OCI-LY1 (cell line): ENCODE measurements around the gene PNRC1.

Source experiments
- H2AFZ ChIP-seq: fragments of 200-600 bp; sonication (generic), shearing (Covaris generic); 2 replicates; pipeline ENCODE4 v1.6.0; 2014; ENCODE audit warnings: antibody characterized with exemption, mild to moderate bottlenecking, low read length
- H3F3A ChIP-seq: fragments of 200-600 bp; sonication (generic), shearing (Covaris generic); 2 replicates; pipeline ENCODE4 v1.6.0; 2014; ENCODE audit warnings: mild to moderate bottlenecking, antibody characterized with exemption, low read length, moderate library complexity; ENCODE audit not compliant: insufficient read depth
- H3K27ac ChIP-seq: fragments of 200-600 bp; sonication (generic); 2 replicates; pipeline ENCODE4 v1.5.1; 2014; ENCODE audit warnings: low read length, mixed run types, mild to moderate bottlenecking, low read depth; ENCODE audit not compliant: poor library complexity, severe bottlenecking
- H3K27me3 ChIP-seq: fragments of 200-600 bp; sonication (generic); 2 replicates; pipeline ENCODE4 v1.6.0; 2014; ENCODE audit warnings: antibody characterized with exemption, mild to moderate bottlenecking, low read length, moderate library complexity; ENCODE audit not compliant: insufficient read depth
- H3K36me3 ChIP-seq: fragments of 200-600 bp; sonication (generic); 2 replicates; pipeline ENCODE4 v1.6.1; 2014; ENCODE audit warnings: mild to moderate bottlenecking, antibody characterized with exemption, low read length, moderate library complexity, mixed read lengths; ENCODE audit not compliant: insufficient read depth
- H3K4me1 ChIP-seq: fragments of 200-600 bp; sonication (generic); 2 replicates; pipeline ENCODE4 v1.5.1; 2014; ENCODE audit warnings: mild to moderate bottlenecking, low read length, moderate library complexity; ENCODE audit not compliant: insufficient read depth, severe bottlenecking
- H3K4me2 ChIP-seq: fragments of 200-600 bp; sonication (generic), shearing (Covaris generic); 2 replicates; pipeline ENCODE4 v1.6.1; 2014; ENCODE audit warnings: low read length
- H3K4me3 ChIP-seq: fragments of 200-600 bp; sonication (generic); 2 replicates; pipeline ENCODE4 v1.5.1; 2014; ENCODE audit warnings: low read length, low read depth, mild to moderate bottlenecking, mixed read lengths; ENCODE audit not compliant: poor library complexity, severe bottlenecking
- H3K79me2 ChIP-seq: fragments of 200-600 bp; shearing (Covaris generic); 2 replicates; pipeline ENCODE4 v1.6.1; 2016; ENCODE audit warnings: mixed run types, low read length, mixed read lengths; ENCODE audit not compliant: insufficient read depth
- H3K9ac ChIP-seq: fragments of 200-600 bp; sonication (generic), shearing (Covaris generic); 2 replicates; pipeline ENCODE4 v1.6.1; 2014; ENCODE audit warnings: mild to moderate bottlenecking, low read length, mixed read lengths
- H3K9me2 ChIP-seq: fragments of 200-600 bp; sonication (generic), shearing (Covaris generic); 2 replicates; pipeline ENCODE4 v1.6.1; 2014; ENCODE audit warnings: low read depth, mild to moderate bottlenecking, low read length, mixed read lengths
- H3K9me3 ChIP-seq: fragments of 200-600 bp; shearing (Covaris generic); 2 replicates; pipeline ENCODE4 v1.6.1; 2014; ENCODE audit warnings: low read length, mixed read lengths
- H4K20me1 ChIP-seq: fragments of 200-600 bp; sonication (generic), shearing (Covaris generic); 2 replicates; pipeline ENCODE4 v1.6.0; 2016; ENCODE audit warnings: mild to moderate bottlenecking, low read length; ENCODE audit not compliant: insufficient read depth
- EZH2 ChIP-seq: fragments of 200-600 bp; sonication (generic), shearing (Covaris generic); IDR thresholded peaks from 2 replicates; pipeline ENCODE4 v1.8.0; 2017; ENCODE audit warnings: borderline replicate concordance, mixed run types, mild to moderate bottlenecking, antibody characterized with exemption, low read length, moderate library complexity, mixed read lengths
- TF ChIP-seq, protein P1 (sequence below): fragments of 200-600 bp; sonication (generic), shearing (Covaris generic); IDR thresholded peaks from 2 replicates; pipeline ENCODE4 v1.5.1; 2017; ENCODE audit warnings: mild to moderate bottlenecking, antibody characterized with exemption, low read length, moderate library complexity, mixed read lengths

The PNRC1 gene

DNA sequence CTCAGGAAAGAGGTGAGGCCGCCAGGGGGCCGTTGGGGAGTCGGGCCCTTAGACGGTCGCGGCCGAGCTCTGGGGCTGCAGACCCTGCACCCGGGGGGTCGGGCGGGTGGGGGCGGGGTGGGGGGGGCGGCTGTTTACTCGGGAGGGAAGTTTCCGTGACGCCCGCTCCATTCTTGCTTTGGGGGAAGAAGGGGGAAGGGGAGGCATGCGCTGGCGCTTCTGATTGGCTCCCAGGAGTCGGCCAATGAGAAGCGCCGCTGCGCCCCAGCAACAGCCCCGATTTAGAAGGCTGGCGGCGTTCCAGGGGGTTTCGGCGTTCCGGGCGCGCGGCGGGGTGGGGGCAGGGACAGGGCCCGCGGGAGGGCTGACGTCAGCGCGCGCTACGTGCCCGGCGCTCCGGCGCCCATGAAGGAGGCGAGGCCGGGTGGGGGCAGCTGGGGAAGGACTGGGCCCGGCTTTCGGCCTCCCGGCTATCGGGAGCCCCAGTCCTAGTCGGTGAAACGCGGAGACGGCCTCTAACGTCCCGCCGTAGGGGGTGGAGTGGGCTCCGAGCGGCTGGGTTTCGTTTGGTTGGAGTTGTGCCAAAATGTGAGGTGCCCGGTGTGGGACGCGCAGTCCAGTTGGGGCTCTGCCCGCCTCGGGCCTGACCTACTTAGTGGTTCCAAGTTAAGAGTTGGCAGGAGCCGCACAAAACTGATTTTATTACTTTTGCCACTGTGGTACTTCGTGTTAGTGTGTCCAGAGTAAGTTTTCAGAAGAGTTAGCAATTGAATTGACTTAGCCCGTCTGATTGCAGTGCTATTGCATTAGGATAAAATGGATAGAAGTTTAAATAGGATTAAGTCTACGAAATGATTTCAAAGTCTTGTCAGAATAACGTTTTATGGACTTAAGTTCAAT, 1.1 kb downstream of the PNRC1 start:
- H3K27me3 ChIP-seq, result no peaks in the 10 kb centered on the region
- H3F3A ChIP-seq, result no peaks in the 10 kb centered on the region
- H3K4me2 ChIP-seq, result peak overlapping the region; percentile 90
- H3K9me2 ChIP-seq, result no peaks in the 10 kb centered on the region
- peaks cover 28% of the 10 kb centered on the region for H3K79me2 ChIP-seq
- peaks cover 4% of the 10 kb centered on the region; the same call in 1 of the 2 replicates for H4K20me1 ChIP-seq
- H3K9ac ChIP-seq, result peak overlapping the region; percentile 99
- H3K4me1 ChIP-seq, result peaks cover 23% of the 10 kb centered on the region
- H2AFZ ChIP-seq, result no peak overlapping the region
- peak overlapping the region; percentile 91 for H3K27ac ChIP-seq
- H3K36me3 ChIP-seq, result peaks cover 42% of the 10 kb centered on the region
- TF ChIP-seq, protein P1, sequence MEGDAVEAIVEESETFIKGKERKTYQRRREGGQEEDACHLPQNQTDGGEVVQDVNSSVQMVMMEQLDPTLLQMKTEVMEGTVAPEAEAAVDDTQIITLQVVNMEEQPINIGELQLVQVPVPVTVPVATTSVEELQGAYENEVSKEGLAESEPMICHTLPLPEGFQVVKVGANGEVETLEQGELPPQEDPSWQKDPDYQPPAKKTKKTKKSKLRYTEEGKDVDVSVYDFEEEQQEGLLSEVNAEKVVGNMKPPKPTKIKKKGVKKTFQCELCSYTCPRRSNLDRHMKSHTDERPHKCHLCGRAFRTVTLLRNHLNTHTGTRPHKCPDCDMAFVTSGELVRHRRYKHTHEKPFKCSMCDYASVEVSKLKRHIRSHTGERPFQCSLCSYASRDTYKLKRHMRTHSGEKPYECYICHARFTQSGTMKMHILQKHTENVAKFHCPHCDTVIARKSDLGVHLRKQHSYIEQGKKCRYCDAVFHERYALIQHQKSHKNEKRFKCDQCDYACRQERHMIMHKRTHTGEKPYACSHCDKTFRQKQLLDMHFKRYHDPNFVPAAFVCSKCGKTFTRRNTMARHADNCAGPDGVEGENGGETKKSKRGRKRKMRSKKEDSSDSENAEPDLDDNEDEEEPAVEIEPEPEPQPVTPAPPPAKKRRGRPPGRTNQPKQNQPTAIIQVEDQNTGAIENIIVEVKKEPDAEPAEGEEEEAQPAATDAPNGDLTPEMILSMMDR, result no peak
- no peak for TF ChIP-seq EZH2
- H3K9me3 ChIP-seq, result no peaks in the 10 kb centered on the region
- H3K4me3 ChIP-seq, result peak overlapping the region; percentile 86

DNA sequence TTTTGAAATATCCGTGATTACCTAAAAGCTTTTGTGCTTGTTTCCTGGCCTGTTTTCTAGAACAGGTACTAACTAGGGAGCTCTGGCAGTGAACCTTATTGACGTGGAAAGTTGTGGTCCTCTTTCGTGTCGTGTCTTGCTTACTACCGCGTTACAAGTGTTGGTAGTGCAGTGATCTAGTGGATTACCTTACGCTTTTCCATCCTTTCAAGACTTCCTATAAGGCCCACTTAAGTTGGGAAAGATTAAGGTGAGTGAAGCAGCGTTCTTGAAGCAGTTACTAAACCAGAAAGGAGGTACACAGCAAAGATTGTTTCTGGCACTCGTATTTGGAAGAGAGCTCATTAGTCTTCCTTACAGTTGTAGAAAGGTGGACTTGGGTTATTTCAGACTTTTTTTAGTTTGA, 1.9 kb downstream of the PNRC1 start:
- Histone ChIP-seq H4K20me1 (peaks cover 4% of the 10 kb centered on the region; the same call in 1 of the 2 replicates), H3K9ac (peak overlapping the region; percentile 88), H3K9me3 (no peaks in the 10 kb centered on the region), H3K79me2 (peaks cover 28% of the 10 kb centered on the region), H3K4me1 (peaks cover 23% of the 10 kb centered on the region), H2AFZ (no peak overlapping the region), H3K36me3 (peaks cover 42% of the 10 kb centered on the region), H3K27ac (peak overlapping the region; percentile 72), H3K4me2 (peak overlapping the region; percentile 90), H3F3A (no peaks in the 10 kb centered on the region), H3K4me3 (peak overlapping the region; percentile 80), H3K27me3 (no peaks in the 10 kb centered on the region), H3K9me2 (no peaks in the 10 kb centered on the region)
- TF ChIP-seq EZH2, result no peak
- TF ChIP-seq, protein P1, result no peak

DNA sequence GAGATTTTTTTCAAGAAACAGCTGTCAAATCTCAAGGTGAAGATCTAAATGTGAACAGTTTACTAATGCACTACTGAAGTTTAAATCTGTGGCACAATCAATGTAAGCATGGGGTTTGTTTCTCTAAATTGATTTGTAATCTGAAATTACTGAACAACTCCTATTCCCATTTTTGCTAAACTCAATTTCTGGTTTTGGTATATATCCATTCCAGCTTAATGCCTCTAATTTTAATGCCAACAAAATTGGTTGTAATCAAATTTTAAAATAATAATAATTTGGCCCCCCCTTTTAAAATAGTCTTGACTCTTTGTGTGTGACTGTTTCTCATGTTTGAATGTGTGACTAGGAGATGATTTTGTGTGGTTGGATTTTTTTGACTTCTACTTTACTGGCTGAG, 4.0 kb downstream of the PNRC1 start:
- Histone ChIP-seq H3K4me3 (no peak overlapping the region), H3K4me2 (no peak overlapping the region), H3F3A (no peaks in the 10 kb centered on the region)

More for the DNA sequence above, 4.0 kb downstream of the PNRC1 start:
- H3K4me1 ChIP-seq, result peaks cover 17% of the 10 kb centered on the region
- H3K9ac ChIP-seq, result no peak overlapping the region
- H3K9me2 ChIP-seq, result no peaks in the 10 kb centered on the region
- H3K27ac ChIP-seq, result no peak overlapping the region
- peaks cover 4% of the 10 kb centered on the region; the same call in 1 of the 2 replicates for H4K20me1 ChIP-seq
- H3K27me3 ChIP-seq, result no peaks in the 10 kb centered on the region
- no peaks in the 10 kb centered on the region for H3K9me3 ChIP-seq
- peaks cover 42% of the 10 kb centered on the region for H3K36me3 ChIP-seq
- no peak overlapping the region for H2AFZ ChIP-seq
- no peak for TF ChIP-seq EZH2
- TF ChIP-seq, protein P1, result no peak
- peaks cover 28% of the 10 kb centered on the region for H3K79me2 ChIP-seq
